HepG2 (cell line): Measurements from ENCODE around the gene LCAT. TPM values are rescaled to one million over a fixed set of nuclear protein-coding genes. Genes with fewer than 3 reads are reported as not detected.
A peak's percentile ranks its signal among the peaks of the same experiment; 100 is the strongest.

Experiments used
- ATAC-seq: fragments of 200-7000 bp; cut with Tn5 transposase; 3 replicates; pipeline ENCODE4 v1.9.1; 2020; ENCODE audit warnings: mild to moderate bottlenecking, moderate library complexity
- BruUV-seq: library from RNA; stranded (reverse); fragments of 400-500 nt; replicated peaks from 2 replicates; lab custom pipeline; 2021; lab: Mats Ljungman, UMichigan
- CTCF ChIA-PET: fragments of 300-600 bp; formaldehyde crosslinking; extraction: SDS; loops from one replicate; lab custom pipeline; 2021; ENCODE audit warnings: low total read pairs, inconsistent platforms, low intra/inter-chr PET ratio; lab: Yijun Ruan, JAX
- POLR2A ChIA-PET: fragments of 350-600 bp; sonication (Branson Sonifier 250); formaldehyde crosslinking; loops from one replicate; lab custom pipeline; 2020; ENCODE audit warnings: antibody characterized with exemption, inconsistent platforms; lab: Yijun Ruan, JAX
- DNase-seq: peaks from one replicate; pipeline ENCODE4 v3.0.0-alpha.2; 2015; ENCODE audit warnings: low spot score
- FAIRE-seq: peaks from 3 replicates; lab custom pipeline; 2011; peaks lifted over from hg19 to GRCh38; lab: Jason Lieb, UNC
- H2AFZ ChIP-seq: one replicate; pipeline ENCODE4 v1.6.1; 2011; ENCODE audit warnings: low read length, inconsistent platforms
- H3K27ac ChIP-seq: fragments of 300-600 bp; 3 replicates; pipeline ENCODE4 v1.8.0; 2011; ENCODE audit warnings: mixed run types, mild to moderate bottlenecking, mixed read lengths, low read length, inconsistent platforms; ENCODE audit not compliant: insufficient read depth; ENCODE audit errors: extremely low read length
- H3K27me3 ChIP-seq, 2 experiments: fragments of 200-600 bp in 1 of 2; 2 replicates in 1 of 2; 3 replicates in 1 of 2; pipeline versions ENCODE4 v1.6.0 to v1.8.0; 2011; ENCODE audit warnings: low read length in 2 of 2, mild to moderate bottlenecking in 2 of 2, moderate library complexity in 2 of 2, inconsistent platforms in 1 of 2; ENCODE audit not compliant: insufficient read depth in 2 of 2, control insufficient read depth in 1 of 2
- H3K36me3 ChIP-seq, 2 experiments: fragments of 200-600 bp in 1 of 2; replicated peaks in 1 of 2; 2 replicates in 1 of 2; 3 replicates in 1 of 2; pipeline versions ENCODE4 v1.5.1 to v1.8.0; 2011; ENCODE audit warnings: low read length in 2 of 2, inconsistent platforms in 1 of 2; ENCODE audit not compliant: insufficient read depth in 2 of 2, control insufficient read depth in 1 of 2
- H3K4me1 ChIP-seq: 2 replicates; pipeline ENCODE4 v1.5.1; 2012; ENCODE audit warnings: low read length, inconsistent platforms; ENCODE audit not compliant: insufficient read depth
- H3K4me2 ChIP-seq: 2 replicates; pipeline ENCODE4 v1.6.0; 2011; ENCODE audit warnings: low read depth, low read length, inconsistent platforms
- H3K4me3 ChIP-seq, 3 experiments: fragments of 200-600 bp in 1 of 3; sonication (generic), shearing (Covaris generic) in 1 of 3; replicated peaks in 1 of 3; 2 replicates each; pipeline ENCODE4 v1.5.1; 2011 to 2016; ENCODE audit warnings: low read length in 3 of 3, inconsistent platforms in 2 of 3, low read depth in 2 of 3, mild to moderate bottlenecking in 2 of 3, control low read depth in 1 of 3, mixed read lengths in 1 of 3; ENCODE audit not compliant: insufficient read depth in 1 of 3
- H3K79me2 ChIP-seq: one replicate; pipeline ENCODE4 v1.6.1; 2011; ENCODE audit warnings: low read length, inconsistent platforms; ENCODE audit not compliant: insufficient read depth
- H3K9ac ChIP-seq: 2 replicates; pipeline ENCODE4 v1.6.0; 2011; ENCODE audit warnings: mild to moderate bottlenecking, low read depth, low read length, inconsistent platforms; ENCODE audit not compliant: insufficient read depth
- H3K9me3 ChIP-seq: 2 replicates; pipeline ENCODE4 v1.5.1; 2012; ENCODE audit warnings: mild to moderate bottlenecking, low read length
- H4K20me1 ChIP-seq: 2 replicates; pipeline ENCODE4 v1.6.0; 2011; ENCODE audit warnings: inconsistent platforms, mild to moderate bottlenecking, low read length, moderate library complexity; ENCODE audit not compliant: insufficient read depth
- ARID5B ChIP-seq: IDR thresholded peaks from 2 replicates; pipeline ENCODE4 v1.4.0; 2020; ENCODE audit warnings: mild to moderate bottlenecking, missing genetic modification reagents
- KDM5A ChIP-seq: fragments of 200-600 bp; sonication (generic); IDR thresholded peaks from 2 replicates; pipeline ENCODE4 v1.7.0; 2018; ENCODE audit warnings: antibody characterized with exemption, mild to moderate bottlenecking, low read length, borderline replicate concordance
- NFE2L2 ChIP-seq: fragments of 150-350 bp; IDR thresholded peaks from 2 replicates; pipeline ENCODE4 v1.6.1; 2014; ENCODE audit warnings: low read length
- PATZ1 ChIP-seq: sonication (generic); formaldehyde crosslinking; IDR thresholded peaks from 2 replicates; pipeline ENCODE4 v1.4.0; 2020; ENCODE audit warnings: missing genetic modification reagents
- PRDM4 ChIP-seq: sonication (generic); formaldehyde crosslinking; IDR thresholded peaks from 2 replicates; pipeline ENCODE4 v1.9.0; 2021; ENCODE audit warnings: missing genetic modification reagents, borderline replicate concordance
- SUZ12 ChIP-seq: fragments of 150-350 bp; IDR thresholded peaks from 2 replicates; pipeline ENCODE4 v1.6.1; 2014; ENCODE audit warnings: low read depth, low read length
- ZBTB7B ChIP-seq: sonication (generic); formaldehyde crosslinking; IDR thresholded peaks from 2 replicates; pipeline ENCODE4 v1.4.0; 2020; ENCODE audit warnings: missing genetic modification reagents
- ZMYM4 ChIP-seq: sonication (generic); formaldehyde crosslinking; IDR thresholded peaks from 2 replicates; pipeline ENCODE4 v1.8.1; 2023; ENCODE audit warnings: mild to moderate bottlenecking, missing genetic modification reagents
- ZNF501 ChIP-seq: sonication (generic); formaldehyde crosslinking; IDR thresholded peaks from 2 replicates; pipeline ENCODE4 v1.5.1; 2020; ENCODE audit warnings: mild to moderate bottlenecking, moderate library complexity, missing genetic modification reagents
- ZNF720 ChIP-seq: sonication (generic); formaldehyde crosslinking; IDR thresholded peaks from 2 replicates; pipeline ENCODE4 v1.4.0; 2020; ENCODE audit warnings: missing genetic modification reagents
- ZSCAN29 ChIP-seq: sonication (generic); formaldehyde crosslinking; conservative IDR thresholded peaks from 2 replicates; pipeline ENCODE4 v1.4.0; 2020; ENCODE audit warnings: mild to moderate bottlenecking, missing genetic modification reagents
- WGBS: methylation state at CpG from one replicate; pipeline ENCODE4 v1.1.6; 2017; ENCODE audit warnings: low lambda C conversion rate; 5-methylcytosine and 5-hydroxymethylcytosine counted together
- in situ Hi-C: cut with HindIII; loops from 2 replicates; pipeline ENCODE4 v1.10.0; 2017; ENCODE audit warnings: low pct_unique_long_range_greater_than_20kb; ENCODE audit not compliant: extremely low pct_ligation_motif_present
- intact Hi-C: fragments of 100-400 bp; cut with micrococcal nuclease; formaldehyde crosslinking; loops from one replicate; pipeline ENCODE4 v1.10.0; 2022; ENCODE audit not compliant: unreplicated experiment
- polyA plus RNA-seq, 8 experiments: library from polyadenylated mRNA; depleted of rRNA in 3 of 8; stranded (reverse) in 7 of 8; unstranded in 1 of 8; fragments of >200 nt; fragmentation: Illumina TruSeq in 4 of 8; extraction: Trizol in 4 of 8; gene quantifications; 2 replicates each; pipeline versions ENCODE4 v1.2.1 to v1.2.3, GENCODE V29; 2011 to 2016; ENCODE audit warnings: low read depth in 4 of 8, missing spikeins in 1 of 8, mixed read lengths in 1 of 8; ENCODE audit not compliant: insufficient read depth in 1 of 8
- total RNA-seq, 5 experiments: library from RNA; depleted of rRNA; stranded (reverse); fragments of >200 nt; fragmentation: Illumina TruSeq; extraction: Trizol; gene quantifications; 2 replicates each; pipeline ENCODE4 v1.2.3, GENCODE V29; 2016; ENCODE audit warnings: low read depth in 1 of 5

LCAT gene
- total and polyA plus RNA-seq, 2 of the 13 experiments (the other 11 are each of a cell fraction or from before 2014, with no cell fraction given): 36.1 to 38.9 TPM

GRCh38 chr16:67935402-67936123 is 8.4 kb downstream of the LCAT start:
- H3K27me3 ChIP-seq: no peaks in the 10 kb centered on the region; a peak in 1 of 5 replicates
- no TSS peak for BruUV-seq
- POLR2A ChIA-PET: interaction anchor here (0.6 to 4.6 kb wide), 39 partner anchors 8 to 455 kb away, joined by 3 to 40 read pairs (median 4); partner anchors contain the start of genes ACD, ATP6V0D1, CTCF and DDX28
- H3K36me3 ChIP-seq: peaks cover 2 to 3% of the 10 kb centered on the region in 2 experiments; a peak in 1 of 5 replicates
- peak; percentile 98 for DNase-seq
- no peaks in the 10 kb centered on the region for H3K9me3 ChIP-seq
- peaks cover 4% of the 10 kb centered on the region; the same call in 1 of the 2 replicates for H4K20me1 ChIP-seq
- FAIRE-seq: peak; percentile 88
- intact Hi-C loops (loop anchor here (1.0 kb wide), 2 partner anchors 8 to 105 kb away; no protein-coding TSS in a partner anchor), in situ Hi-C loops (loop anchor here (10.0 kb wide), 1 partner anchor 271 kb away; the partner anchor contains the start of genes ACD, C16orf86, ENKD1 and PARD6A)
- WGBS: 0% methylated on average over 25 of the region's 55 CpGs
- H3K4me1 ChIP-seq: peaks cover 30% of the 10 kb centered on the region
- H3K27ac ChIP-seq: peak overlapping the region; percentile 70
- peak; percentile 85 for ATAC-seq
- CTCF ChIA-PET: interaction anchor here (2.4 kb wide), 1 partner anchor 119 kb away, joined by 6 read pairs; no protein-coding TSS in a partner anchor
- H2AFZ ChIP-seq: no peak overlapping the region
- H3K9ac ChIP-seq: peak overlapping the region; percentile 92
- peak overlapping the region; percentile 86 to 97 (median 97) for H3K4me3 ChIP-seq
- H3K79me2 ChIP-seq: peaks cover 24% of the 10 kb centered on the region
- H3K4me2 ChIP-seq: peak overlapping the region; percentile 99
- peak; percentile 61; the same call in 1 of the 2 replicates for TF ChIP-seq ZNF720 (CRISPR knock-in tag)
- peak; percentile 97 for TF ChIP-seq ZNF501
- no peak for TF ChIP-seq SUZ12
- no peak for TF ChIP-seq ARID5B (CRISPR knock-in tag)
- no peak for TF ChIP-seq NFE2L2
- TF ChIP-seq ZMYM4 (CRISPR knock-in tag): peak; percentile 52
- TF ChIP-seq KDM5A: peak; percentile 92
- no peak for TF ChIP-seq PRDM4
- peak; percentile 76 for TF ChIP-seq ZBTB7B (CRISPR knock-in tag)
- TF ChIP-seq ZSCAN29 (CRISPR knock-in tag): peak; percentile 99
- TF ChIP-seq PATZ1 (CRISPR knock-in tag): peak; percentile 93
